AG09319 (cell line): ENCODE results near the gene ETFA.

ENCODE experiments used
- DNase-seq: peaks from one replicate; pipeline ENCODE4 v3.0.0-alpha.2; 2010; ENCODE audit warnings: low read depth; ENCODE audit errors: extremely low read depth
- CTCF ChIP-seq: IDR thresholded peaks from 2 replicates; pipeline ENCODE4 v1.5.1; 2011; ENCODE audit warnings: low read depth, mild to moderate bottlenecking, inconsistent platforms, low read length, moderate library complexity

ETFA gene

GRCh38 chr15:76260246-76260938 lies 50.9 kb downstream of the ETFA start:
- no peak for TF ChIP-seq CTCF
- no peak for DNase-seq

GRCh38 chr15:76259392-76259791 lies 51.9 kb downstream of the ETFA start:
- no peak for TF ChIP-seq CTCF

GRCh38 chr15:76258460-76258859 lies 52.8 kb downstream of the ETFA start:
- no peak for DNase-seq
- no peak for TF ChIP-seq CTCF

More at GRCh38 chr15:76259392-76259791, 51.9 kb downstream of the ETFA start:
- DNase-seq: no peak

- DNase-seq: no peak
- TF ChIP-seq CTCF: no peak
Measured at GRCh38 chr15:76253691-76254473, 57.4 kb downstream of the ETFA start.

- no peak for TF ChIP-seq CTCF
- DNase-seq: no peak
Measured at GRCh38 chr15:76252249-76252648, 59.0 kb downstream of the ETFA start.

- no peak for DNase-seq
- TF ChIP-seq CTCF: no peak
Measured at GRCh38 chr15:76251717-76252116, 59.6 kb downstream of the ETFA start.

GRCh38 chr15:76245072-76245610 lies 66.1 kb downstream of the ETFA start:
- no peak for TF ChIP-seq CTCF

More at GRCh38 chr15:76245072-76245610, 66.1 kb downstream of the ETFA start:
- no peak for DNase-seq
